H1 (cell line): Measurements from ENCODE around the gene TUT4.

Experiments
- ATF3 ChIP-seq: IDR thresholded peaks from 2 replicates; pipeline ENCODE4 v1.6.1; 2011; ENCODE audit warnings: low read depth, mild to moderate bottlenecking, low read length; ENCODE audit not compliant: insufficient read depth
- CHD2 ChIP-seq: IDR thresholded peaks from 2 replicates; pipeline ENCODE4 v1.6.1; 2012; ENCODE audit warnings: low read length, improper control_type of control experiment
- CTCF ChIP-seq, 3 experiments: IDR thresholded peaks; 1 replicate in 2 of 3; 2 replicates in 1 of 3; pipeline versions ENCODE4 v1.5.1 to v1.6.1; 2011; ENCODE audit warnings: low read length in 3 of 3, mild to moderate bottlenecking in 3 of 3, inconsistent platforms in 2 of 3, low read depth in 1 of 3, moderate library complexity in 1 of 3; ENCODE audit not compliant: insufficient read depth in 1 of 3; ENCODE audit errors: control extremely low read depth in 1 of 3
- EP300 ChIP-seq, 2 experiments: IDR thresholded peaks; 1 replicate in 1 of 2; 2 replicates in 1 of 2; pipeline ENCODE4 v1.6.1; 2011 to 2012; ENCODE audit warnings: low read depth in 2 of 2, low read length in 2 of 2, mild to moderate bottlenecking in 2 of 2, borderline replicate concordance in 1 of 2, inconsistent platforms in 1 of 2, moderate library complexity in 1 of 2
- KDM1A ChIP-seq: fragments of 200-600, 300-600 bp; sonication (generic); IDR thresholded peaks from 2 replicates; pipeline ENCODE4 v1.7.1; 2016; ENCODE audit warnings: mild to moderate bottlenecking, low read length, borderline replicate concordance
- KDM5A ChIP-seq: fragments of 200-600 bp; IDR thresholded peaks from 2 replicates; pipeline ENCODE4 v1.7.1; 2012; ENCODE audit warnings: mild to moderate bottlenecking, low read length, inconsistent platforms, mixed read lengths
- POLR2A ChIP-seq, 2 experiments: IDR thresholded peaks; 1 replicate in 1 of 2; 2 replicates in 1 of 2; pipeline ENCODE4 v1.6.1; 2011; ENCODE audit warnings: low read depth in 2 of 2, low read length in 2 of 2, mild to moderate bottlenecking in 2 of 2; ENCODE audit errors: control extremely low read depth in 1 of 2
- POLR2AphosphoS5 ChIP-seq: IDR thresholded peaks from 2 replicates; pipeline ENCODE4 v1.6.1; 2011; ENCODE audit warnings: low read depth, low read length
- RFX5 ChIP-seq: IDR thresholded peaks from 2 replicates; pipeline ENCODE4 v1.6.1; 2011; ENCODE audit warnings: low read depth, low read length, improper control_type of control experiment, borderline replicate concordance
- SIN3A ChIP-seq, 2 experiments: IDR thresholded peaks in 1 of 2; conservative IDR thresholded peaks in 1 of 2; 2 replicates each; pipeline ENCODE4 v1.6.1; 2011 to 2012; ENCODE audit warnings: low read length in 2 of 2, improper control_type of control experiment in 1 of 2, low read depth in 1 of 2, mild to moderate bottlenecking in 1 of 2
- TBP ChIP-seq: IDR thresholded peaks from 2 replicates; pipeline ENCODE4 v1.6.1; 2011; ENCODE audit warnings: low read depth, low read length, improper control_type of control experiment

- TF ChIP-seq CTCF (IDR thresholded peaks at IDR 0.05; ENCODE audit: control extremely low read depth in 1 of 3, insufficient read depth in 1 of 3, low read depth in 1 of 3, low read length in 3 of 3), result no peak
- no peak for TF ChIP-seq EP300 (IDR thresholded peaks at IDR 0.05; ENCODE audit: borderline replicate concordance in 1 of 2, low read depth in 2 of 2, low read length in 2 of 2)
- no peak for TF ChIP-seq CHD2
- TF ChIP-seq POLR2A (IDR thresholded peaks at IDR 0.05; ENCODE audit: control extremely low read depth in 1 of 2, low read depth in 2 of 2, low read length in 2 of 2), result no peak
- TF ChIP-seq SIN3A (conservative IDR thresholded peaks at IDR 0.05 in 1 of 2, IDR thresholded peaks at IDR 0.05 in 1 of 2; ENCODE audit: low read depth in 1 of 2, low read length in 2 of 2), result no peak
- no peak for TF ChIP-seq ATF3
- TF ChIP-seq KDM1A, result no peak
- no peak for TF ChIP-seq TBP
- TF ChIP-seq KDM5A, result no peak
- no peak for TF ChIP-seq POLR2AphosphoS5
- no peak for TF ChIP-seq RFX5
Measured at GRCh38 chr1:52472384-52472783, 80.5 kb downstream of the TUT4 start.
